ENCODE data around the gene SLC17A9.

DNA sequence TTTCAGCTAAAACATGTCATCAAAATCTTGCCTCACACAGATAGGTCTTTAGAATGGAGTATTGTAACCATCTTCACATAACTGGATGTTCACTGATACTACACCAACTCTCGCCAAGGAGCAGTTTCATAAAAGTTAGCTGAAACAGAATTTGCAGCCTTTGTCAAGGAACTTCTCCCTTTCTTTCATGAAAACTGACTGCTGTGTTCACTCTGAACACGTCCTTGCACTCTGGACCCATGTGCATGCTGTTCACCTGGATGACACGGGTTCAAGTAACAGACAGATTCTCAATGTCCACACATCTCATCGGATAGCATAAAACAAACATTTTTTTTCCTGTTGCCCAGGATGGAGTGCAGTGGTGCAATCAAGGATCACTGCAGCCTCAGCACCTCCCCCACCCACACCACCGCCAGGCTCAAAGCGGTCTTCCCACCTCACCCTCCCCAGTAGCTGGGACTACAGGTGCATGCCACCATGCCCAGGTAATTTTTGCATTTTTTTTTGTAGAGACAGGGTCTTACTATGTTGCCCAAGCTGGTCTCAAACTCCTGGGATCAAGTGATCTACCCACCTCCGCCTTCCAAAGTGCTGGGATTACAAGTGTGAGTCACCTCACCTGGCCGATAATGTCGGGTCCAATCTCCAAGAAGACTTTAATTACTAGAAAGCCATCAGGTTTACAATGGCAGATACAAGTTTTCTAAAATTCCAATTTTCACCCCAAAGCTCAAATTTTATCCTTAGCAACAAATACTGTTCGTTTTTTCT lies 35.6 kb upstream of the SLC17A9 start:
- no peak for TF ChIP-seq POLR2A (IDR thresholded peaks at IDR 0.05; ENCODE audit: low read length)
- TF ChIP-seq GATA1 (IDR thresholded peaks at IDR 0.05; ENCODE audit: low read depth, low read length): no peak
